HCT116 (cell line): ENCODE data around the gene MOGAT3.

ENCODE experiments used
- EZH2 ChIP-seq: fragments of 200-600 bp; sonication (generic); IDR thresholded peaks from 2 replicates; pipeline ENCODE4 v1.6.1; 2017; ENCODE audit warnings: antibody characterized with exemption, mixed run types
- EZH2phosphoT487 ChIP-seq: fragments of 200-600 bp; IDR thresholded peaks from 2 replicates; pipeline ENCODE4 v1.6.1; 2018; ENCODE audit warnings: antibody characterized with exemption, borderline replicate concordance
- POLR2A ChIP-seq: IDR thresholded peaks from 2 replicates; pipeline ENCODE4 v1.7.0; 2011; ENCODE audit warnings: borderline replicate concordance; ENCODE audit not compliant: insufficient read depth, insufficient read length; ENCODE audit errors: extremely low read depth
- POLR2AphosphoS5 ChIP-seq: IDR thresholded peaks from 2 replicates; pipeline ENCODE4 v1.6.1; 2011; ENCODE audit warnings: mild to moderate bottlenecking, low read depth, low read length, moderate library complexity
- TCF7L2 ChIP-seq: IDR thresholded peaks from 2 replicates; pipeline ENCODE4 v1.7.0; 2011; ENCODE audit warnings: borderline replicate concordance, inconsistent platforms; ENCODE audit not compliant: insufficient read depth, insufficient read length; ENCODE audit errors: extremely low read depth
- ZFX ChIP-seq: fragments of 450-650 bp; IDR thresholded peaks from 2 replicates; pipeline ENCODE4 v1.6.1; 2017
- TF ChIP-seq, protein P1 (sequence below), 3 experiments: fragments of 200-600 bp in 1 of 3; sonication (generic) in 1 of 3; IDR thresholded peaks in 2 of 3; conservative IDR thresholded peaks in 1 of 3; 2 replicates each; pipeline ENCODE4 v1.5.1; 2012 to 2017; ENCODE audit warnings: low read depth in 2 of 3, low read length in 2 of 3, antibody characterized with exemption in 1 of 3, borderline replicate concordance in 1 of 3, control low read depth in 1 of 3, mild to moderate bottlenecking in 1 of 3, mixed read lengths in 1 of 3, mixed run types in 1 of 3, moderate library complexity in 1 of 3; ENCODE audit not compliant: insufficient read depth in 1 of 3
- TF ChIP-seq, protein P2 (sequence below): IDR thresholded peaks from 2 replicates; pipeline ENCODE4 v1.6.1; 2012
- TF ChIP-seq, protein P3 (sequence below): IDR thresholded peaks from 2 replicates; pipeline ENCODE4 v1.6.1; 2012; ENCODE audit warnings: low read depth

DNA sequence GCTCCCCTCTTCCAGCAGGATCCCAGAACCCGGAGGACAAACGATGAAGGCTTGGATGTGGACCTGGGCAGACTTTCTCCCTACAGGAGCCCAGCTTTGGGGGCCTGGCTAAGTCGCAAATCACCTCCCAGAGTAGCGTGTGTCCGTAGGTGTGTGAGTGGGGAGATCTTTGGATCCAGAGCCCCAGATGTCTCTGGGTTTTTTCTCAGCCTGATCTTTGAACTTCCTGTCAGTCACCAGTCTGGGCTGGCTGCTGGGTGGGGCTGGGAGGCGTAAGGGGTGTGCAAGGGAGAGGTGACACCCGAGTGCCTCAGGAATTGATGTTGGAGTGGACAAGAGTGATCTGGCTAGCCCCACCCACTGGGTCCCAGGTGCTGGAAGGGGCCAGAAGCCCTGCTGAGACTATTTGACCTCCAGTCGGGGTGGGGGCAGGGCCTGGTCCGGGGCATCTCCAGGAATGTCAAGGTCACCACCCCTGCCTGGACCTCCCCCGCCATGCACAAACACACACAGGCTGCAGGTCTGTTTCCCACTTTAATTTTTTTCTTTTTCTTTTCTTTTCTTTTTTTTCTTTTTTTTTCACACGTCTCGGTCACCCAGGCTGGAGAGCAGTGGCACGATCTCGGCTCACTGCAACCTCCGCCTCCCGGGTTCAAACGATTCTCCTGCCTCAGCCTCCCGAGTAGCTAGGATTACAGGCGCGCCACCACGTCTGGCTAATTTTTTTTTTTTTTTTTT, at the start of gene MOGAT3:
- no peak for TF ChIP-seq EZH2phosphoT487
- TF ChIP-seq, protein P1, sequence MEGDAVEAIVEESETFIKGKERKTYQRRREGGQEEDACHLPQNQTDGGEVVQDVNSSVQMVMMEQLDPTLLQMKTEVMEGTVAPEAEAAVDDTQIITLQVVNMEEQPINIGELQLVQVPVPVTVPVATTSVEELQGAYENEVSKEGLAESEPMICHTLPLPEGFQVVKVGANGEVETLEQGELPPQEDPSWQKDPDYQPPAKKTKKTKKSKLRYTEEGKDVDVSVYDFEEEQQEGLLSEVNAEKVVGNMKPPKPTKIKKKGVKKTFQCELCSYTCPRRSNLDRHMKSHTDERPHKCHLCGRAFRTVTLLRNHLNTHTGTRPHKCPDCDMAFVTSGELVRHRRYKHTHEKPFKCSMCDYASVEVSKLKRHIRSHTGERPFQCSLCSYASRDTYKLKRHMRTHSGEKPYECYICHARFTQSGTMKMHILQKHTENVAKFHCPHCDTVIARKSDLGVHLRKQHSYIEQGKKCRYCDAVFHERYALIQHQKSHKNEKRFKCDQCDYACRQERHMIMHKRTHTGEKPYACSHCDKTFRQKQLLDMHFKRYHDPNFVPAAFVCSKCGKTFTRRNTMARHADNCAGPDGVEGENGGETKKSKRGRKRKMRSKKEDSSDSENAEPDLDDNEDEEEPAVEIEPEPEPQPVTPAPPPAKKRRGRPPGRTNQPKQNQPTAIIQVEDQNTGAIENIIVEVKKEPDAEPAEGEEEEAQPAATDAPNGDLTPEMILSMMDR (IDR thresholded peaks at IDR 0.05 in 2 of 3, conservative IDR thresholded peaks at IDR 0.05 in 1 of 3; ENCODE audit: borderline replicate concordance in 1 of 3, insufficient read depth in 1 of 3, low read depth in 2 of 3, low read length in 2 of 3), result no peak
- no peak for TF ChIP-seq TCF7L2
- TF ChIP-seq POLR2AphosphoS5, result no peak
- TF ChIP-seq EZH2, result no peak
- TF ChIP-seq ZFX, result no peak
- TF ChIP-seq, protein P2, sequence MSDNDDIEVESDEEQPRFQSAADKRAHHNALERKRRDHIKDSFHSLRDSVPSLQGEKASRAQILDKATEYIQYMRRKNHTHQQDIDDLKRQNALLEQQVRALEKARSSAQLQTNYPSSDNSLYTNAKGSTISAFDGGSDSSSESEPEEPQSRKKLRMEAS, result no peak
- no peak for TF ChIP-seq POLR2A
- TF ChIP-seq, protein P3, sequence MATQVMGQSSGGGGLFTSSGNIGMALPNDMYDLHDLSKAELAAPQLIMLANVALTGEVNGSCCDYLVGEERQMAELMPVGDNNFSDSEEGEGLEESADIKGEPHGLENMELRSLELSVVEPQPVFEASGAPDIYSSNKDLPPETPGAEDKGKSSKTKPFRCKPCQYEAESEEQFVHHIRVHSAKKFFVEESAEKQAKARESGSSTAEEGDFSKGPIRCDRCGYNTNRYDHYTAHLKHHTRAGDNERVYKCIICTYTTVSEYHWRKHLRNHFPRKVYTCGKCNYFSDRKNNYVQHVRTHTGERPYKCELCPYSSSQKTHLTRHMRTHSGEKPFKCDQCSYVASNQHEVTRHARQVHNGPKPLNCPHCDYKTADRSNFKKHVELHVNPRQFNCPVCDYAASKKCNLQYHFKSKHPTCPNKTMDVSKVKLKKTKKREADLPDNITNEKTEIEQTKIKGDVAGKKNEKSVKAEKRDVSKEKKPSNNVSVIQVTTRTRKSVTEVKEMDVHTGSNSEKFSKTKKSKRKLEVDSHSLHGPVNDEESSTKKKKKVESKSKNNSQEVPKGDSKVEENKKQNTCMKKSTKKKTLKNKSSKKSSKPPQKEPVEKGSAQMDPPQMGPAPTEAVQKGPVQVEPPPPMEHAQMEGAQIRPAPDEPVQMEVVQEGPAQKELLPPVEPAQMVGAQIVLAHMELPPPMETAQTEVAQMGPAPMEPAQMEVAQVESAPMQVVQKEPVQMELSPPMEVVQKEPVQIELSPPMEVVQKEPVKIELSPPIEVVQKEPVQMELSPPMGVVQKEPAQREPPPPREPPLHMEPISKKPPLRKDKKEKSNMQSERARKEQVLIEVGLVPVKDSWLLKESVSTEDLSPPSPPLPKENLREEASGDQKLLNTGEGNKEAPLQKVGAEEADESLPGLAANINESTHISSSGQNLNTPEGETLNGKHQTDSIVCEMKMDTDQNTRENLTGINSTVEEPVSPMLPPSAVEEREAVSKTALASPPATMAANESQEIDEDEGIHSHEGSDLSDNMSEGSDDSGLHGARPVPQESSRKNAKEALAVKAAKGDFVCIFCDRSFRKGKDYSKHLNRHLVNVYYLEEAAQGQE, result no peak
